Vagina (tissue), 2 donors: ENCODE measurements around the gene UBE2V1.

ENCODE experiments used
- POLR2A ChIP-seq, 2 donors: fragments of 450-650 bp; IDR thresholded peaks; one replicate each; pipeline ENCODE4 v1.6.1; 2017; ENCODE audit warnings: antibody characterized with exemption in 2 of 2, mild to moderate bottlenecking in 2 of 2, moderate library complexity in 2 of 2
- POLR2AphosphoS5 ChIP-seq, 2 donors: sonication (generic); formaldehyde crosslinking; IDR thresholded peaks; one replicate each; pipeline ENCODE4 v1.9.0; 2017; ENCODE audit warnings: antibody characterized with exemption in 2 of 2, mild to moderate bottlenecking in 2 of 2, low read depth in 1 of 2; ENCODE audit not compliant: insufficient read depth in 1 of 2

DNA sequence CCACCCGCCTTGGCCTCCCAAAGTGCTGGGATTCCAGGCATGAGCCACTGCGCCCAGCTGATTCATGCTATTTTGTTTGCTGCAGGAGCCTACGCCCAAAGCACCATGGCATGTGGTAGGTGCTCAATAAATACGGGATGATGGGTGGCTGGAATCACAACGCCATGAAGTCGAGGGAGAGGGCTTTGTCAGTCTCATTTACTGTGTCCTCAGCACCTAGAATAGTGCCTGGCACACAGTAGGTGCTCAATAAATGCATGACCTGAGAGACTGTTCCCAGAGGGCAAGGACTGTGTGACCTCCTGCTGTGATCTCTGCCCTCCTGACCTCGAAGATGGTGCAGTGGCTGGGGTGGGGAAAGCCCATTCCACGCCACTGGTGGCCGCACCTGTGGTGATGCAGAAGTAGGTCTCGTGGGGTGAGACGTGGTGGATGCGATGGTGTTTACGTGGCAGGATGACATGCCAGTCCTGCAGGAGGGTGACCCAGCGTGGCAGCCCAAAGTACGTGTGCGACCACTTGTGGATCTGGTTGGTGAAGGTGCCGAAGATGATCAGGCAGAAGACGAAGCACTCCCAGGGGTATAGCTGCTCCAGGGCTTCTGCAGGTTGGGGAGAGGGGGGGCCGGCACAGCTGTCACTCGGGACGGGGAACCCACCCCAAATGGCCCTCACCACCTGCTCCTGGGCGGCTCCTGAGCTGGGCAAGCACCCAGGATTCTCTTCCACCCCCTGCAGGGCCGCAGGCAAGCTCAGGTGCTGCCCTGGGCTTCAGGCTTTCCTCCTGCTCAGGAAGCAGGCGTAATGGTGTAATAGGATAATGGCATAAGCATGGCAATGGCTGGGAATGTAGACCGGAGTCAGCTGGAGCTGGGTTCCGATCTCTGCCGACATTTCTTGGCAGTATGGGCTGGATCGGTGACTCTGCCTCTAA, 14.9 kb upstream of the UBE2V1 start:
- TF ChIP-seq POLR2A (IDR thresholded peaks at IDR 0.05) (no peak), POLR2AphosphoS5 (IDR thresholded peaks at IDR 0.05; ENCODE audit: insufficient read depth in 1 of 2, low read depth in 1 of 2) (no peak)
